Left lobe of liver (tissue), 2 donors: Measurements from ENCODE around the gene XRCC2. TPM values are rescaled to one million over a fixed set of nuclear protein-coding genes. Genes with fewer than 3 reads are reported as not detected.
"Not testable (repeated sequence)": the region's sequence is repeated elsewhere in the genome, so short reads cannot be mapped to it uniquely, and the experiment has no call there.

Experiments used
- ATAC-seq: fragments of 200-7000 bp; cut with Tn5 transposase; one replicate; pipeline ENCODE4 v1.9.1; 2020; ENCODE audit warnings: mild to moderate bottlenecking, moderate library complexity
- DNase-seq: peaks from one replicate; pipeline ENCODE4 v3.0.0-alpha.2; 2020; ENCODE audit warnings: low spot score
- total RNA-seq: library from RNA; stranded (reverse); gene quantifications from one replicate; pipeline ENCODE4 v1.2.1, GENCODE V29; 2021
- donor health status: DM: no; HTN: no; CAD: no; lungs with moderate emphysema.
- donor health status: DM: no; HTN: yes; CAD: no.

XRCC2 gene
- total RNA-seq, 1 donor from 2014 or later: 0.18 TPM

- DNase-seq (no peak), ATAC-seq (no peak)
These were observed 9.9 kb downstream of the XRCC2 start for GRCh38 chr7:152666078-152666477.

DNA sequence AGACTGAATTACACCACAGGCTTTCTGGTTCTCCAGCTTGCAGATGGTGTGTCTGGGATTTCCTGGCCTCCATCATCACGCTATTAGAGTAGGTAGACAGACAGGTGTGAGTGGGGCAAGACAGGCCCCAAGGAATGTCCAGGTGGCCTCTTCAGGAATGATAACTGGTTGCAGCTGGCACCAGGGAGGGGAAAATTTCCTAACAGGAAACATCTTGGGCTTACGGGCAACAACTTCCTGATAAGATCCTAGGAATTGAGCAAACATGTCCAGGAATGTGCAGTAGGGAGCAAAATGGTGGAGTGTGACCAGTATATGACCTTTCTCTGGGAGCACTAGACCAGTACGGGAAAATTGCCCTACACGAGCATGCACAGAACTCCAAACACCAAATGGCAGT, 11.3 kb downstream of the XRCC2 start:
- no peak for DNase-seq
- ATAC-seq: no peak

- DNase-seq (no peak), ATAC-seq (peak; percentile 51)
These were observed 12.0 kb downstream of the XRCC2 start for GRCh38 chr7:152663931-152664330.

DNA sequence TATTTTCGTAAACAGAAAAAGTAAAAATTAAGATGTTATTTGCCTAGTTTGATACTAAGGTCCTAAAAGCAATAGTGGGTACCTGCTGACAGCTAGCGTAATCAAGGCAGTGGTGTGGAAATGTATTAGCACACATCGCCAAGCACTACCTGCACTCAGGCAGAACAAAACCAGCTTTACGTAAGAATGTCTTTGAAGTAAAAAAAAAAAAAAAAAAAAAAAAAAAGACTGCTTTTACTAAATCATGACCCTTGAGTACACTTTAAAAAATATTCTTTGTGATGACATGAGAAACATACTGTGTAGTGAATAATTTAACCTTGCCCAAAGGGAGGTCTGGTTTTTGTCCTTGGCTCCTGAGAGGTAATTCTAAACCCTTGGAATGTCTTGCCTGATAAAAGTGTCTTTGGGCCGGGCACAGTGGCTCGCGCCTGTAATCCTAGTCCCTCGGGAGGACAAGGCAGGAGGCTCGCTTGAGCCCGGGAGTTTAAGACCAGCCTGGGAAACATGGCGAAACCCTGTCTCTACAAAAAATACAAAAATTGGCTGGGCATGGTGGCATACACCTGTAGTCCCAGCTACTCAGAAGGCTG, 12.7 kb downstream of the XRCC2 start:
- no peak for DNase-seq
- ATAC-seq: no peak

DNA sequence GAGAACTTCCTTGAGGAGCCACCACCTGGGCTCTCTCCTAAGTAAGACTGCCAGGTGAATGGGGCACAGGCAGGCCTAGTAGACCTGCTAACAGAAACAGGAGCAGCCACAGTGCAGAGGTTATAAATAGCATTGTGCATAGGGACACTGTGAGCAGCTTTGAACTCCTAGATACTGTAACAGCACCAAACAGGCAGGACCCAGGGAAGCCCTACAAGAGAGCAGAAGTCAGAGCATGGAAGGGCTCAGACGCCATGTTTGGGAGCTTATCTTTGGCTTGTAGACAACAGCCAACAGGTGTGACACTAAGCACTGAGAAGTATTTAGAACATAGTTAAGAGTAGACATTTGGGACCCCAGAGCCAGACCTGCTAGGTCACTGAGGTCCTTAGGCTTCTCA, 14.5 kb downstream of the XRCC2 start:
- DNase-seq (no peak), ATAC-seq (no peak)

- ATAC-seq: no peak
These were observed 15.9 kb downstream of the XRCC2 start for GRCh38 chr7:152660021-152660420.

GRCh38 chr7:152654971-152655370, 21.0 kb downstream of the XRCC2 start:
- DNase-seq (no peak), ATAC-seq (no peak)

More at GRCh38 chr7:152660021-152660420, 15.9 kb downstream of the XRCC2 start:
- DNase-seq: no peak

GRCh38 chr7:152649220-152649619, 26.7 kb downstream of the XRCC2 start:
- no peak for ATAC-seq

DNA sequence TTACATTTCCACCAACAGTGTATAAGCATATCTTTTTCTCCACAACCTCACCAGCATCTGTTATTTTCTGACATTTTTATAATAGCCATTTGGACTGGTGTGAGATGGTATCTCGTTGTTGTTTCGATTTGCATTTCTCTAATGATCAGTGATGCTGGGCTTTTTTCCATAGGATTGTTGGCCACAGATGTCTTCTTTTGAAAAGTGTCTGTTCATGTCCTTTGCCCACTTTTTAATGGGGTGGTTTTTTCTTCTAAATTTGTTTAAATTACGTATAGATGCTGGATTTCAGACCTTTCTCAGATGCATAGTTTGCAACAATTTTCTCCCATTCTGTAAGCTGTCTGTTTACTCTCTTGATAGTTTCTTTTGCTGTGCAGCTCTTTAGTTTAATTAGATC, 28.9 kb downstream of the XRCC2 start:
- no peak for DNase-seq
- ATAC-seq: no peak

More at GRCh38 chr7:152649220-152649619, 26.7 kb downstream of the XRCC2 start:
- DNase-seq: no peak

GRCh38 chr7:152646579-152646978, 29.4 kb downstream of the XRCC2 start:
- not testable (repeated sequence) for DNase-seq, ATAC-seq

DNA sequence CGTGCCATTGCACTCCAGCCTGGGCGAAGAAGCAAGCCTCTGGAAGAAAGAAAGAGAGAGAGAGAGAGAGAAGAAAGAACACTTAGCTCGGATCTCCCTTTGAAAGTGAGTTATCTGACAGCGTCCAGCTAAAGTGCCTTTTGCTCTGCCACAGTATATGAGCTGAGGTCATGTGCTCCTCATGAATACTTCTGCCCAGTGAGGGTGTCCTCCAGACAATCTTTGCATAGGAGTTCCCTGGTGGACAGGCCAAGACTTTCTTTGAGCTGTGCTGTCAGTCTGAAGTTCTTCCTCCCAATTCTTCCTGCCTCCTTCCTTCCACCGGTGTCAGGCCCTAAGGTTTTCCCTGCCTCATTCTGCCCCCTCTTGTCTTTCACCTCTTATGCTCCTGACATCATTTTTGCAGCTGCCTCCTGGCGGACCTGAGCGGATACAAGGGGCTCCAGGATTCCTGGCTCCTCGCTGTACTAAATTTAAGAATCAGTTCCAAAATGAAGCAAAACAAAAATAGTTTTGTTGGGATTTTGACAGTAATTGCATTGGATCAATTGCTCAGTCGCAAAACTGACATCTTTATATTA, 31.9 kb downstream of the XRCC2 start:
- ATAC-seq (no peak), DNase-seq (no peak)

- DNase-seq: no peak
- no peak for ATAC-seq
These were observed 34.6 kb downstream of the XRCC2 start for GRCh38 chr7:152641384-152641783.

GRCh38 chr7:152640829-152641228, 35.1 kb downstream of the XRCC2 start:
- no peak for ATAC-seq

GRCh38 chr7:152637920-152638580, 37.9 kb downstream of the XRCC2 start:
- ATAC-seq (no peak), DNase-seq (no peak)

More at GRCh38 chr7:152640829-152641228, 35.1 kb downstream of the XRCC2 start:
- DNase-seq: no peak

DNA sequence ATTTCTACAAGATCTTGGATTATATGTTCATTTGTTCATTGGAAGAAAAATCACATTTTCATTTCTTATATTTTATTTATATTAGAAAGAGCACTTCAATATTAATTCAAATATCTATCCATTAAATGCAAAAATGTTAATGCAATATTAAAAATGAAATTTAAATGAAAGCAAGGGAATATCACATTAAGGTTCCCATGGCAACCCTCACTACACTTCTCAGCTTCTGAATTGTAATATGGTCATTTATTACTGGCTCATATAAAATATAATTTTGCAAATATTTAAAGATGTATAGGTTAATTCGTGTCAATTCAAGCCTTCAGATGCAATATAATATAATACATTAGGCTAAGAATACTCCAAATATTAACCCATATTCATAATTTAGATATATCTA, 38.8 kb downstream of the XRCC2 start:
- DNase-seq: no peak
- no peak for ATAC-seq

DNA sequence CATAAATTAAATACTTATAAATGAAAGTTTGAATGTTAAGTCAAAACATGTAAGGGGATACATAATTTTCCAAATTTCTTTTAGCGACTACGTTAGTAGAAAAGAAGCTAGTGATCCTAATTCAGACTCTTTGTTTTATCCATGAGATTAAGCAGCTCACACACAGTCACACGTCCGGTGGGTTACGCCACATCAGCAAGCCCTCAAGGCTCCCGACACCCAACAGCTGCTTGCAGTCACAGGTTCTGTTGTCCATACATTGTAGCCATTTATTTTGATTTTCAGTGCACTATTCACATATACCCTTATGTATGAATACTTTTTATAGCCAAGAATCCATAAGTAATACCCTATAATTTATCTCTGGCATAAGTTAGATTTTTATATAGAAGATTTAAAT, 39.5 kb downstream of the XRCC2 start:
- no peak for ATAC-seq

DNA sequence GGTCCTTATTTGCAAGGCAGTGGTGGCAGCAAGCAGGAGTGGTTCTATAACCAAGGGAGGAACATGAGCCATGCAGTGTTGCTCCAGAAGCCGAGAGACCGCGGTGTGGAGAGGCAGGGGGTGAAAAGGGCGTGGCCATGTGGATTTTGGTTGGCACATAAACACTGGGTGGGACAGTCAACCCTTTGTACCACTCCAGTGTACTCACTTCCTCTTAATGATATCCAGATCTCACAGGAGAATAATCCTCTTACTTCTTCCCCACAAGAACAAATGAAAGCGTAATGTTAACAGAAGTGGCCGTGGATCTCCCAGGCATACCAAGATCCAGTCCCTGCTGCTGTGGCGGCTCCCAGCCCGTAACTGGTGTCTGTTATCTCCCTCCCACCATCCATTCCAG, 42.4 kb downstream of the XRCC2 start:
- ATAC-seq (no peak), DNase-seq (no peak)

More for the DNA sequence above, 39.5 kb downstream of the XRCC2 start:
- DNase-seq: no peak

DNA sequence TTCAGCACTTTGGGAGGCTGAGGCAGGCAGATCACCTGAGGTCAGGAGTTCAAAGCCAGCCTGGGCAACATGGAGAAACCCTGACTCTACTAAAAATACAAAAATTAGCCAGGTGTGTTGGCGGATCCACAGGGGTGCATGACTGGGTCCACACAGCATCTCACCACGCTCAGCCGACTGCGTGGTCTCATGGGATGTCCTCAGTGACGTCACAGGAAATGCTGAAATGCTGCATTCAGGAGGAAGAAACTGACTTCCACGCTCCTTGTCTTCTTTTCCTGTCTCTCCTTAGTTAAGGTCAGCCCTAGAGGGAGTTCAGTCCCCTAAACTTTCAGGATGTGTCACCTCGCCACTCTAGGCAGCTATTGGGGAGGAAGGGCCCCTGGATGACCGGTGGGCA, 42.9 kb downstream of the XRCC2 start:
- ATAC-seq (no peak), DNase-seq (no peak)

DNA sequence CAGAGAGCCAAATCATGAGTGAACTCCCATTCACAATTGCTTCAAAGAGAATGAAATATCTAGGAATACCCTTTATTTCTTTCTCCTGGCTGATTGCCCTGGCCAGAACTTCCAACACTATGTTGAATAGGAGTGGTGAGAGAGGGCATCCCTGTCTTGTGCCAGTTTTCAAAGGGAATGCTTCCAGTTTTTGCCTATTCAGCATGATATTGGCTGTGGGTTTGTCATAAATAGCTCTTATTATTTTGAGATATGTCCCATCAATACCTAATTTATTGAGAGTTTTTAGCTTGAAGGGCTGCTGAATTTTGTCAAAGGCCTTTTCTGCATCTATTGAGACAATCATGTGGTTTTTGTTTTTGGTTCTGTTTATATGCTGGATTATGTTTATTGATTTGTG, 47.2 kb downstream of the XRCC2 start:
- not testable (repeated sequence) for DNase-seq, ATAC-seq

- DNase-seq: no peak
- ATAC-seq: no peak
These were observed 51.7 kb downstream of the XRCC2 start for GRCh38 chr7:152624228-152624627.

DNA sequence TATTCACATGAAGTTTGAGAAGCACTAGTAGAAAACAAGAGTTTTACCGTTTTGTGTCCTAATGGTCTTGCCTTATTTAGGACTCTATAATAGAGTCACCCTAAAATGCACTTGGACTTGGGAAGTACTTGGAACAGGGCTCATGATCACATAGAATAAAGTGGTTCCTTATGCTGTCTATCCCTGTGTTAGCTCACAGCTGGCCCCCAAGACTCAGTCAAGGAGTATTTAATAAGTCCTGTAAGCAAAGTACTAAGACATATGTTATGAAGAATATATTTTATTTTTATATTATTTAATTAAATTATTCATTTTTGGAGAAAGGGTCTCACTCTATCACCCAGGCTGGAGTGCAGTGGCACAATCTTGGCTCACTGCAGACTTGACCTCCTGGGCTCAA, 54.5 kb downstream of the XRCC2 start:
- ATAC-seq (no peak), DNase-seq (no peak)

DNA sequence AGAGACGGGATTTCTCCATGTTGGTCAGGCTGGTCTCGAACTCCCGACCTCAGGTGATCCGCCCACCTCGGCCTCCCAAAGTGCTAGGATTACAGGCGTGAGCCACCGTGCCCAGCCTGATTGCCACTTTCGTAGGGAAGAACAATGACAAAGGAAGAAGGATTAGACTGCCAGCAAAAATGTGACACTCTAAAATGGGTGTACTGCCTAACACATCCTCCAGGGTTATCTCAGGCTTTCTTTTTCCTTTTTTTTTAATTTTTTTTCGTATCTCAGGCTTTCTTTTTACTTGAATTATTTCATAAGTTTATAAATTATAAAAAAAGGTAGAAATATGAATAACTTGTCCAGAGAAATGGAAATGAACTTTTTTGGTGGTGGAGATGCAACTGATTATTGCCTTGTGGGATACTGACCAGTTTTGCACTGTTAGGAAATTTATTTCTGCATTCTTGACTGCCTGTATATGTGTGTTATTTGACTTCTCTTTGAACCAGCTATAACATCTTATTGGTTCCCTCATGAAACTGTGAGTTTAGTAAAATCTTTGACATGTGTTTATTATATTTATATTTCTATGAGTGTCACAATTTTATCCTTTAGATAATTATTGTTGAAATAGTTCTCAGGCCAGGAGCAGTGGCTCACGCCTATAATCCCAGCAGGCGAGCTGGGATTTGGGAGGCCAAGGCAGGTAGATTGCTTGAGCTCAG, 56.8 kb downstream of the XRCC2 start:
- ATAC-seq (no peak), DNase-seq (no peak)
